NCI-H2196 (cell line): ENCODE results near the gene TMEM192.
"Not testable (repeated sequence)": the region's sequence is repeated elsewhere in the genome, so short reads cannot be mapped to it uniquely, and the experiment has no call there.

Experiments used
- DNase-seq: peaks from one replicate; lab custom pipeline; 2025; ENCODE audit not compliant: unreplicated experiment; lab: John Stamatoyannopoulos, UW

TMEM192 gene

DNA sequence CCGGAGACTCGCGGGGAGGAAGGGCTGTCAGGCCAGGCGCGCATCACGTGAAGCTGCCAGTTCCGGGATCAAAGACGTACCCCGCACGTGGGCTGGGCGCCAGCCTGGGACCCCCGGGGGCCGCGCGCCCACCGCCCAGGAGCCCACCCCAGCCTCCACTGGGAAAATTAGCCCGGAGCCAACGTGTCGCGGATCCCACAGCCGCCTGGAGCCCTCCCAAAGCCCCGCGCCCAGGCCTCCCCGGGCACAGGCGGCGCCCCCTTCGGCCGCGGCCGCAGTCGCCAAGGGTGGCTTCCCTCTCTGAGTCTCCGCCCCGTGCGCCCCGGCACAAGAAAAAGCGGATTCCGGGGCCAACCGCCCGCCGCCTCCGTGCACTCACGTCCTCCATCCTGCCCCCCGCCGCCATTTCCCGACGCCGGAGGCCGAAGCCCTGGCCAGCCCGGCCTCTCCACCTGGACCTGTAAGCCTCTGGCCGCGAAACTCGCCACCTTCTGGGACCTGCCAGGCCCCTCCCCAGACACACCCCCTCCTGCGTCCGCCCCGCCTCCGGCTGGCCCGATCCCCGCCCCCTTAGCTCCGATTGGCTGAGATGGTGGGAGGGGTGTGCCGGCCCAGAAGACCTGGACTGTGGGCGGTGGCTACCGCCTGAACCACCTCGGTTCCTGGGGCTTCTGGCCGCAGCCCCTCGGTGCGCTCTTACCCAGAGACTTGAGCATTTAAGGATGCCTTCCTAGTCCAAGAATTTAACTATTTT lies at the start of gene TMEM192:
TMEM192 (minus strand) TSS at position 493 of the 754 bp plus-strand sequence; CDS start at position 406, 87 bp downstream.
- peak; percentile 74 for DNase-seq

DNA sequence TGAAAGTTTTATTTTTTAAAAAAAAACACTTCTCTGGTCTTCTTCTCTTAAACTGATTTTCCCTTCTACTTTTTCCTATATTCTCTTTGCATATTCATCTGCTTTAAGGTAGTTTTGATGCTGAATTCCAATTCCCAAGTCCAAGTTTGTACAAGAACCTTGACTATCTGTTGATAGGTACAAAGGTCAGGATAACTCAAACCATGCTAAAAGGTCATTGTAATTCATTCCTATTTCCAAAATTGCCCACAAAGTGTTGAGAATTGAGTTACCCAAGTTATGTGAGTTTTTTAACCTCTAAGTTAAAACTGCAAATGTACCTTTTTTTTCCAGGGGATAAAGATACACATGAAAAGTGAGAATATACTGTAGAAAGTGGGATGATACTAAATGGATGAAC lies 46.1 kb upstream of the TMEM192 start:
- DNase-seq: no peak

DNA sequence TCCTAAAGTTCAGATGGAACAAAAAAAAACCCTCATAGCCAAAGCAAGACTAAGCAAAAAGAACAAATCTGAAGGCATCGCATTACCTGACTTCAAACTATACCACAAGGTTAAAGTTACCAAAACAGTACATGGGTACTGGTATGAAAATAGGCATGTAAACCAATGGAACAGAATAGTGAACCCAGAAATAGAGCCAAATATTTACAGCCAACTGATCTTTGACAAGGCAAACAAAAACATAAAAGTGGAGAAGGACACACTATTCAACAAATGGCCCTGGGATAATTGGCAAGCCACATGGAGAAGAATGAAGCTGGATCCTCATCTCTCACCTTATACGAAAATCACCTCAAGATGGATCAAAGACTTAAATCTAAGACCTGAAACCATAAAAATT lies 44.2 kb upstream of the TMEM192 start:
- no peak for DNase-seq

DNA sequence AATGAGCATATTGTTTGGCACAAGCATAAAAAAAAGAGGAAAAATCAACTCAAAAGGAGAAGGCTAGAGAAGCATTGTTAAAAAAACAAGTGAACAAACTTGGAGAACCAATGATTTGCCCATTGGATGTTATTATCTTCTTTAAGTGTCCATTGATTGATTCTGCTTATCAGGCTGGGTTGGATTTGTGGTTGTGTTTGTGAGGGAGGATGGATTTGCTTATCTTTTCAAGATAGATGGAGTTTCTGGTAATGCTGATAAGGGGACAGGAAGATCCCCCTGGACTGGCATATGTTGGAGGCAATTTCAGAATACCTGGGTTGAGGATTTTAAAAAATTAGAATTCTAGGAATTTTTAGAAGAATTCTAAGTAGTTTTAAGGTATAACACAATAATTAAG lies 41.8 kb upstream of the TMEM192 start:
- no peak for DNase-seq

DNA sequence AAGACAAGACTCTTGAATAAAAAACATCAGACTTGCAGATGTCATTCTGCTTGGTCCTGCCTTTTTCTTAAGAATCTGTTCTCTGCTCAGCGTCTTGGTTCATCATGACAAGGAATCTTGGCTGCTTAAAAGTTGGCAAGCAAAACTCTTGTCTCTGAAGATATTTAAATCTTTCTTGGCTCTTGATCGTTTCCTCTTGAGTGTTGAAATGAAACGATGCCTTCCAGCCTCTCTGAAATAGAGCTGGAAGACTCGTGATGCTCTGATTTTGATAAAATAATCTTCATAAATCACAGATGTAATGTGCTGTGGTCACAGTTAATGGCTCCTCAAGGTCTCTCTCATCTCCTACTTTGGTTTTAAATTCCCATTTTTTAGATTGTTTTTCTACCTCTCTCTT lies 39.9 kb upstream of the TMEM192 start:
- no peak for DNase-seq

DNA sequence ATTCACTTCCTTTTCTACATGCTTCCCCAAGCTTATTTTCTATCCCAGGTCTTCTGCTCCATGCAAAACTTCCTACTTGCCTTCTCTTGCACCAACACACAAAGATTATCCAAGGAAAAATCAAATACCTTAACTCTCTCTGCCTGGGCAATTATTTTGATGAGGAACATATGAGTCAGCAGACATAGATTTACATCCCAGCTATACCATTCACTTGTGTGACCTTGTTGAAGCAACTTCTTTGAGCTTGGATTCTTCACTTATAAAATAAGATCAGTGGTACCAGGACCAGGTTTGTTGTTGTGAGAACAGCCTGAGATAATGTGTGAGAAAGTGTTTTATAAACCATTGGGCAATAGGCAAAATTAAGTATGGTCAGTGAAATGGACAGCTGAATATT lies 39.1 kb upstream of the TMEM192 start:
- no peak for DNase-seq

DNA sequence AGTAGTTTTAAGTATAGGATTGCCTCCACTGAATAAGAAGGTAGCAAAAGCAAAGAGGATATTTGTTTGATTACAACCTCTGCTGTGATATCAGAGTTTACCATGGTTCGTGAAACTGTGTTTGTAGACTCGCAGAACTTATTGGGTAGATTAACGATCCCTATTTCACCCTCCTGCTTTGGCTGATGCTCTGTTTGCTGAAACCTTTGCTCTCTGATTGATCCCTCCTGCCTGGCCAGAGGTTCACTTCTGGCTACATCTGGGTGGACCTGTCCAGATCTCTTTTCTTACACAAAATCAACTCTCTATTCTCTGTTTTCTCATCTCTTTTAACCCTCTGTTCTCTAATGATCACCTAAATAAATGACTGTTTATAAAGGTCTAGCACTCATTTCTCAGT lies 37.9 kb upstream of the TMEM192 start:
- DNase-seq: no peak

DNA sequence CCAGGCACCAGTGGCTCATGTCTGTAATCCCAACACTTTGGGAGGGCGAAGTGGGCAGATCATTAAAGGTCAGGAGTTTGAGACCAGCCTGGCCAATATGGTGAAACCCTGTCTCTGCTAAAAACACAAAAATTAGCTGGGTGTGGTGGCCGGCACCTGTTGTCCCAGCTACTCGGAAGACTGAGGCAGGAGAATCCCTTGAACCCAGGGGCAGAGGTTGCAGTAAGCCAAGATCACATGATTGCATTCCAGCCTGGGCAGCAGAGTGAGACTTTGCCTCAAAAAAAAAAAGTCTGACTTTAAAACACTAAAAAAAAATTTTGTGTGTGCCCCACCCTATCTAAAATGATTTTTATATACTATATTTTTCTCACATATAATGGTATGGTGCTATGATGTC lies 26.2 kb upstream of the TMEM192 start:
- DNase-seq: no peak

DNA sequence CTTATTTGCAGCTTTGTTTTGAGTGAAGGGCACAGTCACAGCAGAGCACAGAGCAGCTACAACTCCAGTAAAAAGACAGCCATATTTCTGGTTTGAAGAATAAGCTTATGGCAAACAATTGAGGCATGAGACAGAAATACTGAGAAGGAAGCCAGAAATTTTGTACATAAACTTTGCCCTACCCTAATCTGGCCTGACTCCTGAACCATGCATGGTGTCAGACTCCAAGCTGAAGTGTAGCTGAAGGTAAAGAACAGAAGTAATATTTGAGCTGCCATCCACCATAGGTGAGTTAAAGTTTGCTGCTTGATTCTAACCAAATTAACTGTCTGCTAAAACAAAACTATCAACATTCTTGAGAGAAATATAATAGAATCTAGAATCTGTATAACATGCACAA lies 24.5 kb upstream of the TMEM192 start:
- no peak for DNase-seq

DNA sequence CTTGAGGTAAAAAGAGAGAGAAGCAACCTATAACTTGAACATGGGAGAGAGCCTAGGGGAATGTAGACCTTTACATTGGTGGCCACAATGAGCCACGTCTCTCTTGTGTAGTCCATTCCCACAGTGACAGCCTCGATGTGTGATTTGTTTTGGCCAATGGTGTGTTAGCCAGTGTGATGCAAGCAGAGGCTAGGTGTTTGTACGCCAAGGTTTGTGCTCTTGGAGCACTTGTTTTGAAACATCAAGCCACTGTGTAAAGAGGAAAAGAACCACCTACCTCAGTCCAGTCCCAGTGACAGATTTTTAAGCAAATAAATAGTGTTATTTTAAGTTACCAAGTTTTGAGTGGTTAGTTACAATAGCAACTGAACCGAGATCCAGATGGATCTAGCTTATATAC lies 23.9 kb upstream of the TMEM192 start:
- no peak for DNase-seq

DNA sequence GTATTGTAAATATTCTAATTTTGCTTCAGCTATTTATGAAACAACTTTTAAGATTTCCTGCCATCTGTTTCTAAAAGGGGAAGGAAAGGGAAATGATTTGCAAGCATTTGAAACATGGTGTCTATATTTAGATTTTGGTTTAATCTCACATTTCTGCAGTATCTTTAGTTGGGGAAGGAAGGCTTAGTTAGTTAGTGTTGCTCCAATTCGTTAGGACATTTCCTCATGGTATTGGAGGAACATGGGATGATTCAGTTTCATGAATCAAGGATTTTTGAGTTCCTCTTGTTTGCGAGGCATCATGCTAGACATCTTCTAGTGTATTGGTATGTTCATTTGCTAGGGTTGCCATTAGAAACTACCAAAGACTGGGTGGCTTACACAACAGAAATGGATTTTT lies 20.5 kb upstream of the TMEM192 start:
- no peak for DNase-seq

DNA sequence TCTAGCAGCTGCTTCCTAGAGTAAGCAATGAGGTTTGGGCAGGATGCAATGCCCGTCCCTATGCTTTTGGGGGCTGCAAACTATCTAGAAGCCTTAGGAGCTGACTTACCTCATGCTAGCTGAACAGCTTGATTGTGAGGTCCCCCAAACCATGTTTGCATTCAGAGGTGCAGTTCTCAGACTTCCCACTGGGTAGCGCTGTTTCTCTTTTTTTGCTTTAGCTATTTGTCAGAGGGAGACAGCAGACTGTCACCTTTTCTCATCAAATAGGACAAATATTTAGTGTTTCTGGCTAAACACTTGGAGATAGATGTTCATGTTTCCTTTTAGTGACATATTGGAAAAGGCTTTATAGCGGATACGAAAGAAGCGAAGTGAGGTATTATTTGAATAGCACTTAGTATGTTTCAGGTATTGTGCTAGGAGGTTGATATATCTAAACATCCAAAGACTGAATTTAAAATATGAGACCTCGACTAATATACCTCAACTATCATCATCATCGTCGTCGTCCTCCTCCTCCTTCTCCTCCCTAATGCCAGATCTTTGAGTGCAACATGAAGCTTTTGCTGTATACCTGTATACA lies 18.7 kb upstream of the TMEM192 start:
- DNase-seq: peak; percentile 51

DNA sequence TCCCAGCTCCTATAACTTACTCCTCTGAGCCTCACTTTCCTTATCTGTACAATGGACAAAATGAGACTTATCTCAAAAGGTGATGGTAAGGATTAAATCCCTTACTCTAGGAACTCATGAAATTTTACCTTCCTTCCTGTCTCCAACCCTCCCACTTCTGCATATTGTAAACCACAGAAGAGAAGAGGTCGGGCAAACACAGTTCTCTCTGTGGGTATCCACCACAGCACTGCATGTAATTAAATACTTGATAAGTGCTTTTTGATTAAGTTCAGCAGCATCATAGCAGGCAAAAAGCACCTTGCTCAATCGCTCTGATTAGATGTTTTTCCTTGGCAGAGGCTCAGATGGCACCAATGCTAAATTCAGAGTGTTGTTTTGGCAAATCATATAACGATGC lies 17.3 kb upstream of the TMEM192 start:
- no peak for DNase-seq

DNA sequence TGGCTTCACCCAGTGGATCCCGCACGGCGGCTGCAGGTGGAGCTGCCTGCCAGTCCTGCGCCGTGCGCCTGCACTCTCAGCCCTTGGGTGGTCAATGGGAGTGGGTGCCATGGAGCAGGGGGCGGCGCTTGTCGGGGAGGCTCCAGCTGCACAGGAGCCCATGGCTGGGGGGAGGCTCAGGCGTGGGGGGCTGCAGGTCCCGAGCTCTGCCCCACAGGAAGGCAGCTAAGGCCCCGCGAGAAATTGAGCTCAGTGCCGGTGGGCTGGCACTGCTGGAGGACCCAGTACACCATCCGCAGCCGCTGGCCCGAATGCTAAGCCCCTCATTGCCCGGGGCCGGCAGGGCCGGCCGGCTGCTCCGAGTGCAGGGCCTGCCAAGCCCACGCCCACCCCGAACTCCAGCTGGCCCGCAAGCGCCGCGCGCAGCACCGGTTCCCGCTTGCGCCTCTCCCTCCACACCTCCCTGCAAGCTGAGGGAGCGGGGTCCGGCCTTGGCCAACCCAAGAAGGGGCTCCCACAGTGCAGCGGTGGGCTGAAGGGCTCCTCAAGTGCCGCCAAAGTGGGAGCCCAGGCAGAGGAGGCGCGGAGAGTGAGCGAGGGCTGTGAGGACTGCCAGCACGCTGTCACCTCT lies 13.3 kb upstream of the TMEM192 start:
- not testable (repeated sequence) for DNase-seq

DNA sequence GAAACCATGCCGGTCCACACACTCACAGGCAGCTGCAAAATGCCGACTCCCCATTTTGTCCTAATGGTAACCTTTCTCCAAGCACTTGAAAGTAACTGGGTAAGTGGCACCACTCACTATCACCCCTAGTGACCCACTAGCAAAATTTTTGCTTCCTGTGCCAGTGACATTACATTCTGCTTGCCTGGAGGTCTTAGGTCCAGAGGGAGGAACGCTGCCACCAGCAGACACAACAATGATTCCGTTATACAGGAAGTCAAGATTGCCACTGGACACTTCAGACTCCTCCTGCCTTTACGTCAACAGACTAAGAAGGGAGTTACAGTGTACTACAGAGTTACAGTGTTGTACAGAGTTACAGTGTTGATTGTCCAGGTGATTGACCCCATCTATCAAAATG lies 11.8 kb upstream of the TMEM192 start:
- no peak for DNase-seq

DNA sequence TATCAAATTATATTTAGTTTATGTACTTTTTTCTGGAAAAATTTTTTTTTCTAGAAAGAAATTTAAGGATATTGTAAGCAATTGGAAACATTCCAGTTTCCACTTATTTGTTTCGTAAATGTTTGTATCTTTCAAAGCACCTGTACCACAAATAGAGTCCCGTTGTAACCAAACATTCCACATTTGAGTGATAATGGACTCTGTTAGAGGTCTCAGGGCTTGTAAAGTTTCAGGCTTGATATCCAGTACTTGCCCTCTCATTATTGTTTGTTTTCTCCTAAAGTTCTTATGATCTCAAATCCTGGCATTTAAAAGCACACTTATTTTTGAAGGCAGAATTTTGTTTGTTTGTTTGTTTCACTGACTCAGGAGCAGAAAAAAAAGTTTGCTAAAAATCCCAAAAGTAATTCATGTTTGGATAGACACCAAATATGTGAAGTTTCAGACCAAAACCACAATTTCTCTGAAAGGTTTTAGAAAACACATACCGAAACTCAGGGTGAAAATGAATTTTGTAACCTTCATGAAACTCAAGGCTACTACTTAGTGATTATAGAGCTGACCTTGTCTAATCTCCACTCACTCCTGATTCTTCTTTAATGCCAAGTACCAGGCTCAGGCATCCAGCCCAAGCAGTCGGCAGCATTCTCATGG lies 5.7 kb upstream of the TMEM192 start:
- DNase-seq: no peak

DNA sequence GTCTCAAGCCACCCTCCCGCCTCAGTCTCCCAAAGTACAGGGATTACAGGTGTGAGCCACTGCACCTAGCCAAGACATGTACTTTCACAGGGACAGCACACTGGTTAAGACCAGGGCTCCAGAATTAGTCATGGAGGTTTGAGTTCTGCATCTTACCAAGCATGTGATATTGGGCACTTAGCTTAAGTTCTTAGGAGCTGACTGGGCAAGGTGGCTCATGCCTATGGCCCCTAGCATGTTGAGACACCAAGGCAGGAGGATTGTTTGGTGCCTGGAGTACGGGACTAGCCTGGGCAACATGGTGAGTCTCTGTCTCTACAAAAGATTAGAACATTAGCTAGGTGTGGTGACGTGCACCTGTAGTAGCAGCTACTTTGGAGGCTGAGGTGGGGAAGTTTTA lies 2.6 kb upstream of the TMEM192 start:
- DNase-seq: no peak

DNA sequence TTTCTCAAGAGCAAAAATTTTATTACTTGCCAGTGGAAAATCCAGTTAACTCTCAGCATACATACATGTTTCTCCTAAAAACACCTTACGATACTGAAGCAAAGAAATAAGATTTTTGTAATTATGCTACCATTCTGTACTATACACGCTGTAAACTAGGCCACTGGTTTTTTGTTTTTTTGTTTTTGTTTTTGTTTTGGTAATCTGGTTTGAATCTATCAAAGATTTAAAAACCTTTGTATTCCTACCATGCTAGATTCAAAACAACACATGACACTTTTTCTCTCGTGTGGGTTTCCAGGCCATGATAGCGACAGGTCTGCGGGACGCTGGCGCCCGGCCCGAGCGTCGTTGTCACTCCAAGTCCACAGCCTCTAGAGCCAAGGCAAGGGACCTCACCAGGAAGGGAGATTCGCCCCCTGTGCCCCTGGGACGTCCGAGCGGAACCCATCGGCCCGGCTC lies 723 bp downstream of the TMEM192 start:
- no peak for DNase-seq

DNA sequence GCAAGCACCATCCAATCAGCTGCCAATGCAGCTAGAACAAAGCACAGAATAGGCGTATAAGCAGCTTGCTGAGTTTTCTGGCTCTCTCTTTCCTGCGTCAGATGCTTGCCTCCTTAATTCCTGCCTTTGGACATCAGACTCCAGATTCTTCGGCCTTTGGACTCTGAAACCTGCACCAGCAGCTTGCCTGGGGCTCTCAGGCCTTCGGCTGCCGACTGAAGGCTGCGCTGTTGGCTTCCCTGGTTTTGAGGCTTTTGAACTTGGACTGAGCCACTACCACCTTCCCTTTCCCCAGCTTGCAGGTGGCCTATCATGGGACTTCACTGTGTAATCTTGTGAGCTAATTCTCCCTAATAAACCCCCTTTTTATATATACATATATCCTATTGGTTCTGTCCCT lies 6.1 kb downstream of the TMEM192 start:
- no peak for DNase-seq

DNA sequence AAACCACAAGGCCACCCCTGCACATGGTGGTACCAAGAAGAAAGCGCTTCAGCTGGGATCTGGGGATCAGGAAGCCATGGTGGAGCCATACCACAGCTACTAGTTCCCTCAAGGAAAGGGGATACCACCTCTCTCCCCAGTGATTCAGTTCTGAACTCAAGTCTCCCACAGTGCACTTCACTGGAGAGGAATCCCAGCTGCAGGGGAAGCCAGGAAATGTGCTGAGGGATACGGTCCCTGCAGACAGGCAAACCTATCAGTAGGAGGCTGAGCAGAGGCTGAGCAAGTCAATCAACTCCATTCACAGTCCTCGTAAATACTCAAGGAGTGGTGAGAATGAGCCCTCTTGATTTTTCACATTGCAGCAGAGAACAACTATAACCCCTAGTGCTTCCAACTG lies 11.0 kb downstream of the TMEM192 start:
- no peak for DNase-seq

DNA sequence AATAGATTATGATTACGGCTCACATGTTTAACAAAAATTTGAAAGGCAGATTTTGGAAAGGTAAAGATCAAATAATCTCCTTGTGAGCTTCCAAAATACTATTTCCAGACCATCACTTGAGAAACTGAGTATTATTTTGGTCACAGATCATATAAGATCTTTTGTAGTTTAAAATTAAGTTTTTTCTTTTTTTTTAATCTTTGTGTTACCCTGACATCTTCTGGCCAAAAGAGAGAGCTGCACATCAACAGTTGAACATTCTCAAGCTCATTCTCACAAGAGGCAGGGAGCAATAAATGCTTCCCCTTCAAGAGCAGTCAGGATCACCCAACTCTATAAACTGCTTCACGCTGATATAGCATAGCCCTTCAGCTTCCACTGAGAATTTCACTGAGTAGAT lies 15.9 kb downstream of the TMEM192 start:
- DNase-seq: no peak

DNA sequence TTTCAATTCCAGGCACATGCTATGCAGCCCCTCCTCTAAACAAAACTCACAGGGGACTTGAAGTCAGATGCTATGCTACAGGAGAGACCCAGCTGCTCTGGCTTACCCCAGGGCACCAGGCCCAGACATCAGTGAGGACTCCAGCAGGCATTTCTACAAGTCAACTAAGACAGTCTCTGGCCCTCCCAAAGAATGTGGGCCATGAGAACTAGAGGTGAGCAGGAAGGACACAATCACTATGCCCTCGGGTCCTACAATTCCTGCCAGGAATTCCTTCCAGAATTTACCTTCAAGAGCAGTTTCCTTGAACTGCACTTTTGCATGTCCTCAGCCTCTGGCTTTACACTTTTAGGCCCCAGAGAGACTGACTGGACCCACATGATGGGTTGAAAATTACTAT lies 17.4 kb downstream of the TMEM192 start:
- no peak for DNase-seq
